OCI-LY3 (cell line): ENCODE data around the gene HDAC4.

Experiments used
- CTCF ChIP-seq: fragments of 200-600, 300-600 bp; sonication (generic); IDR thresholded peaks from 2 replicates; pipeline ENCODE4 v1.5.1; 2014; ENCODE audit warnings: antibody characterized with exemption, low read length, low read depth
- EZH2phosphoT487 ChIP-seq: fragments of 200-600 bp; shearing (Covaris generic); IDR thresholded peaks from 2 replicates; pipeline ENCODE4 v1.6.1; 2018; ENCODE audit warnings: antibody characterized with exemption, mixed run types, low read depth

- TF ChIP-seq CTCF = no peak
- TF ChIP-seq EZH2phosphoT487 = no peak
These were observed 284.2 kb downstream of the HDAC4 start for GRCh38 chr2:239116456-239117246.
